Neural cell (in vitro differentiated cells): ENCODE results near the gene ATP1A2. TPM values are rescaled to one million over a fixed set of nuclear protein-coding genes. Genes with fewer than 3 reads are reported as not detected.

Experiments
- H2AFZ ChIP-seq: fragments of 200-600, 300-800 bp; sonication (generic), shearing (Covaris generic); 2 replicates; pipeline ENCODE4 v1.6.0; 2014; ENCODE audit warnings: low read depth, mild to moderate bottlenecking, antibody characterized with exemption, low read length, moderate library complexity
- H3F3A ChIP-seq: fragments of 200-600 bp; shearing (Covaris generic); 2 replicates; pipeline ENCODE4 v1.6.1; 2016; ENCODE audit warnings: mild to moderate bottlenecking, moderate library complexity, mixed read lengths, antibody characterized with exemption, low read length; ENCODE audit not compliant: insufficient read depth, poor library complexity, severe bottlenecking
- H3K27ac ChIP-seq: fragments of 200-600, 300-800 bp; sonication (generic), shearing (Covaris generic); 2 replicates; pipeline ENCODE4 v1.5.1; 2014; ENCODE audit warnings: mild to moderate bottlenecking, low read length, moderate library complexity
- H3K27me3 ChIP-seq: fragments of 300-800, 200-600 bp; sonication (generic), shearing (Covaris generic); 2 replicates; pipeline ENCODE4 v1.6.0; 2014; ENCODE audit warnings: mild to moderate bottlenecking, low read depth, low read length, moderate library complexity; ENCODE audit not compliant: insufficient read depth
- H3K36me3 ChIP-seq: fragments of 300-800, 200-600 bp; sonication (generic), shearing (Covaris generic); 2 replicates; pipeline ENCODE4 v1.5.1; 2014; ENCODE audit warnings: mild to moderate bottlenecking, antibody characterized with exemption, low read length, moderate library complexity; ENCODE audit not compliant: insufficient read depth
- H3K4me2 ChIP-seq: fragments of 300-800, 200-600 bp; sonication (generic), shearing (Covaris generic); 2 replicates; pipeline ENCODE4 v1.6.0; 2014; ENCODE audit warnings: mild to moderate bottlenecking, low read length
- H3K4me3 ChIP-seq: fragments of 300-800, 200-600 bp; sonication (generic), shearing (Covaris generic); 2 replicates; pipeline ENCODE4 v1.5.1; 2014; ENCODE audit warnings: mild to moderate bottlenecking, low read length, moderate library complexity
- H3K79me2 ChIP-seq: fragments of 200-600 bp; shearing (Covaris generic); replicated peaks from 2 replicates; pipeline ENCODE4 v1.6.0; 2014; ENCODE audit warnings: mild to moderate bottlenecking, low read length, moderate library complexity; ENCODE audit not compliant: insufficient read depth
- H3K9ac ChIP-seq: fragments of 300-800, 200-600 bp; sonication (generic), shearing (Covaris generic); 2 replicates; pipeline ENCODE4 v1.6.1; 2016; ENCODE audit warnings: mild to moderate bottlenecking, low read length, mixed read lengths
- H3K9me2 ChIP-seq: fragments of 200-600 bp; shearing (Covaris generic); 2 replicates; pipeline ENCODE4 v1.6.1; 2016; ENCODE audit warnings: mild to moderate bottlenecking, low read length, mixed read lengths; ENCODE audit not compliant: insufficient read depth
- H3K9me3 ChIP-seq: fragments of 200-600, 300-800 bp; sonication (generic), shearing (Covaris generic); 2 replicates; pipeline ENCODE4 v1.6.1; 2016; ENCODE audit warnings: mild to moderate bottlenecking, mixed run types, low read length, moderate library complexity, mixed read lengths
- H4K20me1 ChIP-seq: fragments of 200-600 bp; shearing (Covaris generic); 2 replicates; pipeline ENCODE4 v1.6.1; 2016; ENCODE audit warnings: mild to moderate bottlenecking, mixed run types; ENCODE audit not compliant: insufficient read depth
- CTCF ChIP-seq: fragments of 450-650 bp; IDR thresholded peaks from 2 replicates; pipeline ENCODE4 v1.5.1; 2014; ENCODE audit warnings: antibody characterized with exemption, mild to moderate bottlenecking, moderate library complexity; ENCODE audit not compliant: poor library complexity, severe bottlenecking
- EP300 ChIP-seq: fragments of 450-650 bp; conservative IDR thresholded peaks from 2 replicates; pipeline ENCODE4 v1.6.1; 2014; ENCODE audit warnings: antibody characterized with exemption, mild to moderate bottlenecking, moderate library complexity; ENCODE audit not compliant: poor library complexity, severe bottlenecking
- EZH2 ChIP-seq: fragments of 200-600, 300-800 bp; shearing (Covaris generic), sonication (generic); IDR thresholded peaks from 2 replicates; pipeline ENCODE4 v1.6.1; 2014; ENCODE audit warnings: antibody characterized with exemption, low read length, borderline replicate concordance, mild to moderate bottlenecking; ENCODE audit not compliant: insufficient read depth, poor library complexity, severe bottlenecking
- MXI1 ChIP-seq: fragments of 450-650 bp; conservative IDR thresholded peaks from 2 replicates; pipeline ENCODE4 v1.6.1; 2014; ENCODE audit warnings: antibody characterized with exemption, mild to moderate bottlenecking; ENCODE audit not compliant: poor library complexity, severe bottlenecking
- POLR2AphosphoS5 ChIP-seq: IDR thresholded peaks from 2 replicates; pipeline ENCODE4 v1.6.1; 2012
- RAD21 ChIP-seq: fragments of 450-650 bp; conservative IDR thresholded peaks from 2 replicates; pipeline ENCODE4 v1.6.1; 2014; ENCODE audit warnings: antibody characterized with exemption, mild to moderate bottlenecking, moderate library complexity
- REST ChIP-seq: IDR thresholded peaks from 2 replicates; pipeline ENCODE4 v1.6.1; 2012; ENCODE audit warnings: borderline replicate concordance
- SMC3 ChIP-seq: fragments of 450-650 bp; conservative IDR thresholded peaks from 2 replicates; pipeline ENCODE4 v1.6.1; 2014; ENCODE audit warnings: antibody characterized with exemption, mild to moderate bottlenecking, moderate library complexity; ENCODE audit not compliant: poor library complexity
- TAF1 ChIP-seq: IDR thresholded peaks from 2 replicates; pipeline ENCODE4 v1.6.1; 2012; ENCODE audit warnings: low read depth
- polyA plus RNA-seq: library from polyadenylated mRNA; depleted of rRNA; stranded (reverse); fragments of >200 nt; gene quantifications from 2 replicates; pipeline ENCODE4 v1.2.3, GENCODE V29; 2014

Gene ATP1A2
- polyA plus RNA-seq, 1 donor from 2014 or later = 0.12 TPM

- no peak for TF ChIP-seq POLR2AphosphoS5
- no peak for TF ChIP-seq REST
- no peak for TF ChIP-seq MXI1
- TF ChIP-seq CTCF = no peak
- no peak for TF ChIP-seq RAD21
- no peak for TF ChIP-seq SMC3
- no peak for TF ChIP-seq EP300
- no peak for TF ChIP-seq EZH2
- H3K27me3 ChIP-seq = no peaks in the 10 kb centered on the region
- H3K9ac ChIP-seq = no peak overlapping the region
- no peaks in the 10 kb centered on the region for H3K79me2 ChIP-seq
- H3K27ac ChIP-seq = no peak overlapping the region
- H3K9me3 ChIP-seq = no peaks in the 10 kb centered on the region
- H3K4me2 ChIP-seq = no peak overlapping the region
- H3K9me2 ChIP-seq = no peaks in the 10 kb centered on the region
- H4K20me1 ChIP-seq = no peaks in the 10 kb centered on the region
- no peaks in the 10 kb centered on the region for H3F3A ChIP-seq
- no peaks in the 10 kb centered on the region for H3K36me3 ChIP-seq
- no peak overlapping the region for H3K4me3 ChIP-seq
- no peak overlapping the region for H2AFZ ChIP-seq
Observed at GRCh38 chr1:160149716-160150115, 34.2 kb downstream of the ATP1A2 start.

GRCh38 chr1:160151303-160151702 is 35.7 kb downstream of the ATP1A2 start, which contains the start of gene ATP1A4:
Gene ATP1A4 (plus strand): TSS chr1:160151603. CDS start chr1:160152041, 438 bp downstream.
- H3K27ac ChIP-seq = no peak within 1 kb of the TSS
- H4K20me1 ChIP-seq = no peaks in the 10 kb centered on the region
- no peak for TF ChIP-seq RAD21
- TF ChIP-seq CTCF = no peak
- no peak for TF ChIP-seq POLR2AphosphoS5
- TF ChIP-seq EP300 = no peak
- TF ChIP-seq REST = no peak
- no peak for TF ChIP-seq EZH2
- no peak for TF ChIP-seq MXI1
- no peak for TF ChIP-seq TAF1
- no peak for TF ChIP-seq SMC3
- H3K4me2 ChIP-seq = no peak within 1 kb of the TSS
- no peaks in the 10 kb centered on the region for H3K79me2 ChIP-seq
- no peak within 1 kb of the TSS for H3K9ac ChIP-seq
- H2AFZ ChIP-seq = no peak within 1 kb of the TSS
- no peak within 1 kb of the TSS for H3K4me3 ChIP-seq
- H3F3A ChIP-seq = no peaks in the 10 kb centered on the region
- no peaks in the 10 kb centered on the region for H3K9me2 ChIP-seq
- no peaks in the 10 kb centered on the region for H3K36me3 ChIP-seq
- H3K9me3 ChIP-seq = no peaks in the 10 kb centered on the region
- no peaks in the 10 kb centered on the region for H3K27me3 ChIP-seq
